IPS-11a (cell line): Measurements from ENCODE around the gene ZNF451.
"Not testable (repeated sequence)": the region's sequence is repeated elsewhere in the genome, so short reads cannot be mapped to it uniquely, and the experiment has no call there.

Experiments used
- H3K4me3 ChIP-seq: one replicate; pipeline ENCODE4 v1.5.1; 2013; ENCODE audit warnings: low read depth, low read length, control low read depth

Gene ZNF451

DNA sequence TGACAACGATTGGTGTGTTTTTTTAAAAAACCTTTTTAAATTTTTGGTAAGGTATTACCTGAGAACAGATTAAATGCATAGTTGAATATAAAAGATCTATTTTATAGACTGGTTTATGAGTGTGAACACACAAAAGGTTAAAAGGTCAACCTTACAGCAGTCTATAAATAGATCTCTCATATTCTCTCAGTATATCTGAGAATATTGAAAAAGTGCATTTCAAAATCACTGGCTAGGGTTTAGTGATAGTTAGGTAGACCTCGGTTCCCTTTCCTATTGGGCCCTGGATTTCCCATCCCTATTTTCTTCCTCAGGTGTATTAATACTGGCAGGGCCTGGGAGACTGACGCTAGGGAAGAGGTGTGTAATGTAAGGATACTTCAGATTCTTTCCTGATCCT is 723 bp upstream of the ZNF451 start:
- no peak overlapping the region for H3K4me3 ChIP-seq

DNA sequence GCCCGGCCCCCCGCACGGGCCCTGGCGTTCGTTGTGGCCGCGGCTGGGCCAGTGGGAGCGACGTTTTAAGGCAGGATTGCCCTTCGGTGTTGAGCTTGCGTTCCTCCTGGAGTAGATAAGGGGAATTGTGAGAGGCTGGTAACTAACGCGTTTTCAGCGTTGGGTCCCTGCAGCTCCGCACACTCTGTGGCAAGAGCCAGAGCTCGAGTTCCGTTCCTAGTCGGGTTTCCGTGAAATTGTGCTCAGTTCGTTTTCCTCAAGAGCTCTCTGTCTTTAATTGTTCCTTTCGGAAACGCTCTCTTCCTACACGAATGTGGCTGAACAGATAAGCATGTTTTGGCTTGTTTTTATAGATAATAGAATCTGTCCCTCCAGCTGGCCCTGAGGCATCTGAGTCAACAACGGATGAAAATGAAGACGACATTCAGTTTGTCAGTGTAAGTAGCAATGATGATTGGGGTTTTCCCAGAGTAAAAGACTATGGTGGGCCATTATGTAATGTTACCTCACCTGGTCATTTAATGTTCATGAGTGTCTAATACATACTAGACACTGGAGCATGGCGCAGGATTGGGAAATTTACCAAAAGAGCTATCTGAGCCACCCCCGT is 575 bp downstream of the ZNF451 start:
- H3K4me3 ChIP-seq = not testable (repeated sequence)

DNA sequence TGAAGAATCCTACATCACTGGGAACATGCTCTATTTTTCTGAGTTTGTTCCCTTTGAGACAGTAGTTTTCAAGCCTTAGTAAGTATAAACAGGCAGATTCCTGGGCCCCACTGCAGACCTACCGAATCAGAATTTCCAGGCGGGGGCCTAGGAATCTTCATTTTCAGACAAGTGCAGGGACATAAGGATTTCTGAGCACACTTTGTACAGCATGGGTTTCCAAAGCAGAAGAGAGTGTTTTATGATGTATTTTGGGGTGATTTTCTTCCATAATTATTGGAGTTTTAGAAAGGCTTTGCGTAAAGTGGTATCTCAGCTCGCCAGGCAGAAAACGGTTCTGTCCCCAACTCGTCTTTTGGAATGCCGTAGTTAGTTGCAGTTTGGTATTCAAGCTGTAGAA is 1.4 kb downstream of the ZNF451 start:
- H3K4me3 ChIP-seq = not testable (repeated sequence)

DNA sequence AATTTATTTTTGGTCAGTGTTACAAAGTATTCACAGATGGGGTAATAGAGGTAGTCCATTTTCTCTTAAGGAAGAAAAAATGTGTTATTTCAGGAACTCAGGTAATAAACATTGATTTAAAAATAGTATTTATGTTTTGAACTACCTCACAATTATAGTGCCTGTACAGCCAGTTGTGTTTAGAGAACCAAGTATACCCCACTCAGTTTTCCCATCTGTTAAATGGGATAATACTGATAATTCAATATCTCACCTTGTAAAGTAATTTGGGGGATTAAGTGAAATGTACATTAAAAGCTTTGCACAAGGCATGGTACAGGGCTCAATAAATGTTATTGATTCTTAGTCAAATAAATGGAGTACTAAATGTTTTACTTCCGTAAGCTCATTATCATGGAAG is 4.7 kb downstream of the ZNF451 start:
- no peak overlapping the region for H3K4me3 ChIP-seq

DNA sequence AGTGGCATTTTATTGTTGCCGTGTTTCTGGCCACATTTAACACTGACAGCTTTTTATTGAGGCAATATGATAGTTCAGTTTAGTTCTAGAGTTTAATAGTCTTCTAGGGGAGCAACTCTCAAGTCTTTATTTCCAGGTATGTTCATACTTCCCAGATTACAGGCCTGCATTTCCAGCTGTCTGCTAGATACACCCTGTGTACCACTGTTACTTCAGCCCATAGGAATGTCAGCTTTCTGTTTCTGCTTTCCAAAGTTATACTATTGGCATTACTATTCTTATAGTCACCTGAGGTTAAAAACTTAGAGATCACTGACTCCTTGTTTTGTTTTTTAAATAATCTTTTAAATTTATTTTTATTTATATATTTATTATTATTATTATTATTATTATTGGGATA is 7.6 kb downstream of the ZNF451 start:
- no peak overlapping the region for H3K4me3 ChIP-seq

DNA sequence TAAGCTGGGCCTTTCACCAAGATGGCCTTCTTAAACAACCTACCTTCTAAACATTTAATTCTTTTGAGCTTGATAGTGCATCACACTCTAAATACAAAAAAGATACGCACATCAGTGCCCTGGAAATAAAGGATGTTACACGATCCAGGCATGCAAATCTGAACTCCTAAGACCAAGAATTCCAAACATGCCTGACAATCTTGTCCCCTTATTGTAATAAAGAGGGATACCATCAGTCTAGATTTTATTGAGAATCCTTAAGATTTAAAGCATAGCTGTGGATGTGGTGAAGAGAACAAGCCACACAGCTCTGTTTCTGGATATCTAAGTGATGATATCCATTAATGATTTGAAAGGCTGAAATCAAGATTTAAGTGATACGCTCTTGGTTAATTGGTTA is 13.0 kb downstream of the ZNF451 start:
- no peak overlapping the region for H3K4me3 ChIP-seq

DNA sequence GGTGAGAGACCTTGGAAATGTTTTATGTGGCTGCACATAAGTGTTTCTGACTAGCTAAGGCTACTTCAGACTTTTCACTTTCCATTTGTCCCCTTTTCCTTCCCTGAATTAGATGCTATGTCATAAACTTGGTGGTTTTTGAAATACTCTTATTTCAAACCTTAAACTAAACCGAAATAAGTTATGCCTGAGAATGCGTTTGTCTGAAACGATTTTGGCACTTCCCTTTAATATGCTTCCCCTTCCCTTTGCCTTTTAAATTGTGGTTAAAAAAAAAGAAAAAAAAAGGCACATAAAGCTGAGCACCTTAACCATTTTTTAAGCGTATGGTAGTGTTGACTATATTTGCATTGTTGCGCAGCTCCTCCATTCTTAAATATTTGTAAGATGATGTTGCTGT is 14.3 kb downstream of the ZNF451 start:
- H3K4me3 ChIP-seq = no peak overlapping the region

DNA sequence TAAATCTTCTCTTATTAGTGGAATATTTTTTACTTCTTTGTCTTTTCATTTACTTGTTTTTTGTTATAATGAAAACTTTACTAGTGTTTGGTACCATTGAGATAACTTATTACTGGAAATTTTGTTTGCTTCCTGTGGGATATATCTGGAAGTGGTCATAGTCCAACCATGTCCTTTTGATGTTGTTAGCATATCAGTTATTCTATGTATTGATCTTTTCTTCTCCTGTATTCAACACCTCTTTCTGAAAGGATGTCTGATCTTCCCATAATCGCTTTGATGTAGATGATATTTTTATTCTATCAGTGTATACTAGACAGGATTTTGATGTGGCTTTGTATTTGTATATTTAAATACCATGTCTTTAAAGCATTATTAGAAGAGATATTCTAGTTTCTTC is 17.0 kb downstream of the ZNF451 start:
- no peak overlapping the region for H3K4me3 ChIP-seq

DNA sequence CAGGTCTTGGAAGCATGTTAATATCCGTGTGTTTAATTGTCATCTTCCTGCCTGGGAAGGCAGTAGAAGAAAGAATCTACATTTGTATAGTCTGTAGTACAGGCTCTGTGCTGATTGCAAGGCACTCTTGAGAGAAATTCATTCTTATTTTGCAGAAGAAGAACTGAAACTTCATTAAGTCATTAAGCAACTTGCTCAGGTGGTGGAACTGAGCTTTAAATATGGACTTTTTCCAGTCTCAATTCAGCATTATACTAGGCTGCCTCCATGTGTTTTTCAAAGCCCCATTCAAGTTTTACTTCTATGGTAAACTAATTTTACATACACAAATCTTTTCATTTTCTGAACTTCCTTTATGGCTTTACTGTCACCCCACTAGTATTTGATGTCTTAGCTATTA is 18.7 kb downstream of the ZNF451 start:
- no peak overlapping the region for H3K4me3 ChIP-seq

DNA sequence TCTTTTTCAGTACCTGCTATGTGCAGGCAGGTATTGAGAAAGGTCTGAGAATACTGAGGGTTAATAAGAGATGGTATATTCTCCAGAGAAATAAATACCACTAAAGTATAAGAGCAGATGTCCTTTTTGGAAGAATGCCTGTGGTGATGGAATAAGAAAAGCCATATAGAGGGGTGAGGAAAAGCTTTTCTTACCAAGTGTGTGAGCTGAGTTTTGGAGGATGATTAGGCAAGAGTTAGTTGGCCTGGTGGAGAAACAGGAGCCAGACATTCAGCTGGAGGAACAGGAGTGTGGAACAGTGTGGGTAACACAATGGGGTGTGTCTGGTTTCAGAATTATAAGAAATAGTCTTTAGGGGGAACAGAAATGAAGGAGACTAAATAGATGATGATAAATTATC is 19.9 kb downstream of the ZNF451 start:
- H3K4me3 ChIP-seq = no peak overlapping the region

DNA sequence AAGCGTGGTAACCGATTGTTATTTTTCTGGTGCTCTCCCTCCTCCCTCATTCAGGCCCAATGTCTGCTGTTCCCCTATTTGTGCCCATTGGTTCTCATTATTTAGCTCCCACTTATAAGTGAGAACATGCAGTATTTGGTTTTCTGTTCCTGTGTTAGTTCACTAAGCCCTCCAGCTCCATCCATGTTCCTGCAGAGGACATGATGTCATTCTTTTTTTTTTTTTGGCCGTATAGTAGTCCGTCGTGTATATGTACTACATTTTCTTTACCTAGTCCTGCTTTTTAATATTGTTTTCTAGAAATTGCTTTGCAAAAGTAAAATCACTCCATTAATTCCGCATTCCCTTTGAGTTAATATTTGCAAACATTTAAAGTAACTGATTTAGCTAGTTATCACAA is 23.1 kb downstream of the ZNF451 start:
- no peak overlapping the region for H3K4me3 ChIP-seq

DNA sequence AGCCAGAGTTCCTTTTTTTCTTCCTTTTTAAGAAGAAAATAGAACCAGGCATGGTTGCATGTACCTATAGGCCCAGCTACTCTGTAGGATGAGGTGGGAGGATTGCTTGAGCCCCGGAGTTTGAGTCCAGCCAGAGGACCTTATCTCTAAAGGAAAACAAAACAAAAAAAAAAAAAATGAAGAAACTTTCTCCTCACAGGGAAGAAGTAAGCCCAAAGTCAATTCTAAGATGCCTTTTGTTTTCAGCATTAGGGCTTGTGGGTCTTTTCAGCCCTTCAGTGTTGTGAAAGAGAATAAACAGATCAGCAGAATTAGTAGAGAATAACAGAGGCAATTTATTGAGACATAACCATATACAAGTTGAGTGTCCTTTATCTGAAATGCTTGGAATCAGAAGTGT is 26.8 kb downstream of the ZNF451 start:
- no peak overlapping the region for H3K4me3 ChIP-seq

DNA sequence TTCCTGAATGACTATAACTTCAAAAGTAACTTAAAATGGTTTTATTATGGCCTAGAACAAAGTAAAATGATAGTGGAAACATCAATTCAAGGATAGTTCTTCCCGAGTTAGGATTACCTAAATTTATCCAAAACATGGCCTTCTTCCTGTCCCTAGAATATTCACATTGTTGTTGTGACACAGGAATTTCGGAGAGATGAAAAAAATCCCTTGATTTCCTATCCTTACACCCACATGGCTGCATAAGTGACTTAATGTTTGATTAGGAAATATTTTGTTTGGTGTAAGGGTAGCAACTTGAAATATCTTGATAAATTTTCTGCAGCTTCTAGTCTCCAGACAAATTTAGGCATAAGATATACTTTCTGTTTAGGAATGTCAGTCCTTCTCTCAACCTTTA is 27.8 kb downstream of the ZNF451 start:
- H3K4me3 ChIP-seq = no peak overlapping the region

DNA sequence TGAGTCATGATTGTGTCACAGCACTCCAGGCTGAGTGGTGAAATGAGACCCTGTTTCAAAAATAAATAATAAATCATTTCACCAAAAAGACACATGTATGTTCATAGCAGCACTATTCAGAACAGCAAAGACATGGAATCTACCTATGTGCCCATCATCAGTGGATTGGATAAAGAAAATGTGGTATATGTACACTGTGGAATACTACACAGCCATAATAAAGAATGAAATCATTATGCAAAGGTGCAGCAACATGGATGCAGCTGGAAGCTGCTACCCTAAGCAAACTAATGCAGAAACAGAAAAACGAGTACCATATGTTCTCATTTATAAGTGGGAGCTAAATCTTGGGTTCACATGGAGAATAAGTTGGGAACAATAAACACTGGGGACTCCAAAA is 33.1 kb downstream of the ZNF451 start:
- no peak overlapping the region for H3K4me3 ChIP-seq

DNA sequence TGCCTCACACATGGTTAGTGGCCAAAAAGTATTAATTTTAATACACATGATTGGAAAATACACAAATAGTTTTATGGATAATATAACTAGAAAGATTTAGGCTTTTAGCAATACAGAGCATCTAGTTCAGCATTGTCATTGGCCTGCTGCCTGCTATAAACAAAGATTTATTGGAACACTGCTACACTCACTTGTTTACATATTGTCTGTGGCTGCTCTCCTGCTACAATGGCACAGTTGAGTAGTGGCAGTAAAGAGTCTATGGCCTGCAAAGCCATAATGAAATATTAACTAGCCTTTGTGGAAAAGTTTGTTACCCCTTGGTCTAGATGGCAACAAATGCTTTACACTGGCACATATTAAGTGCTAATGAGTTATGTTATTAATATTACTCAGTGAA is 37.8 kb downstream of the ZNF451 start:
- H3K4me3 ChIP-seq = no peak overlapping the region

DNA sequence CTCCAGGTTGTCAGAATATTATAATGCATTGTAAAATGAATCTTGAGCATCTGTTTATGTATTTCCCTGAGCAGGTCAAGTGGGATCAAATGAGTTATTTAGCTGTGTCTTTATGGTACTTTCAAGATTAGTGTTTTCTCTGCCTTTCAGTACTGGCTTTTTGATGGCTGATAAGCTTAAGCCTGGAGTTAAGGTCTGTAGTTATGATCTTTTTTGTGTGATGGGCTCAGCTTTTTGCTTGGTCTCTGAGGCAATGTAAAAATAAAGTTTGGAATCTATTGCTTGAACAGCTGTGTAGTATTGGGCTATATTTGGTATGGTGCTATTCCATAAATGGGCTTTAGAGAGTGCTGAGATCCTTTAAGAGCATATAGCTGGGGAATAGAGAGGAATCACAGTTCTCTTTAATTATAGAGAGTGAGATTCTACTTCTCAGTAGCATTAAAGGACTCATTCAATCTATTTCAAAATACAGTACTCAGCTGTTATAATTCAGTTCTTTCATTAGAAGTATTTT is 40.7 kb downstream of the ZNF451 start:
- H3K4me3 ChIP-seq = no peak overlapping the region

DNA sequence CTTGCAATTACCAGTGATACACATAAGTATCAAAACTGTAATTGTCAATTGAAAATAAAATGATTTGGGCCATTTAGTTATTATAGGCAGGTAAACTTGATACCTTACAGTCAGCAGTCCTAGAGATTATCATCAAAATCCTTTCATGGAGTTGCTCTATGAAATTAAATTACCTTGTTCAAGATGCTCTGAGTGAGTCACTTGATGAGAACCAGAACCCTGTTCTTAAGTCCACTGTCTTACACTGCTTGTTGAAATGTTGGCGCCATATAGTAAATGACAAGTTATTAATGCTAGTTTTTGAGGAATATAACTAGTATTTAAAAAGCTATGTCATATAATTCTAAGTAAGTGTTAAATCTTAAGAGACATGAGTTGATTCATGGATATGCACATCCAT is 45.0 kb downstream of the ZNF451 start:
- no peak overlapping the region for H3K4me3 ChIP-seq

DNA sequence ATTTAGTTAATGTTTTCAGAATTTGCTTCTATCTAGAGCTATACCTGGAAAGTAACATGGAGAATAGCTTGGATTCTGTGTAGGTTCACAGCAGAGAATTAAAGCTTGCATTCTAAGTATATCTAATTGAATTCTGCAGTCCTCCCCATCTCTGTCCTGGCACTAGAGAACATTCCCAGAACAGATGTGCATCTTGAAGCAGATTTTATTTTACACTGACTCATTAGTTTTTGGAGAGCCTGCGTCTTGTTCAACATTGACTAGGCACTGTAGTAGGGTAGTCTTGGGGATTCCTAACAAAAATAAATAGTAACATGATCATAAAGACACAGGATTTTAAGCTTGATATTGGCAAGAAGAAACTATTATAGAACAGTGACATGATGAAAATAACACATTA is 45.9 kb downstream of the ZNF451 start:
- no peak overlapping the region for H3K4me3 ChIP-seq

DNA sequence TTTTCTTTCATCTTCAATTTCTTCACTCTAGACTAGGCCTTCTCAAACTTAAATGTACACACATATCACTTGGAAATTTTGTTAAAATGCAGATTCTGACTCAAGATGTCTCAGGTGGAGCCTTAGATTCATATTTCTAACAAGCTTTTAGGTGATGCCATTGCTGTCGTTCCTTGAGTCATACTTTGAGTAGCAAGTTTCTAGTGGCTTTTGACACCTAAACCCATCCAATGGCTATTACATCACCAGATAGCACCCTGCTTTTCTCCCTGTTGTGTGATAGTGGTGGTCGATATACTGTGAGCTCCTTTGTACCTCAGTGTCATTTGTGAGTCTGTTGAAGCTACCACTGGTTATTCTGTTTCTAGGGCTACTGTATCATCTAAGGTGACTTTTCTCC is 47.4 kb downstream of the ZNF451 start:
- H3K4me3 ChIP-seq = no peak overlapping the region

DNA sequence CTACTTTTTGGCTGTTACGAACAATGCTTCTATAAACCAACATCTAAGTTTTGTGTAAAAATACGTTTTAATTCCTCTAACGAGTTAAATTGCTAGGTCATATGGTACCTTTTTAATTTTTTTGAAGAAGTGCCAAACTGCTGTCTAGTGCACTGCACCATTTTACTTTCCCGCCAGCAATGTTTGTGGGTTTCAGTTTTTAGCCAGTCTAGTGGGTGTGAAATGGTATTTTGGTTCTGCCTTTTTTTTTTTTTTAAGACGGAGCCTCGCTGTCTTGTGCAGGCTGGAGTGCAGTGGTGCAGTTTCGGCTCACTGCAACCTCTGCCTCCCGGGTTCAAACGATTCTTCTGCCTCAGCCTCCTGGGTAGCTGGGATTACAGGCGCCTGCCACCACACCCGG is 48.0 kb downstream of the ZNF451 start:
- no peak overlapping the region for H3K4me3 ChIP-seq

DNA sequence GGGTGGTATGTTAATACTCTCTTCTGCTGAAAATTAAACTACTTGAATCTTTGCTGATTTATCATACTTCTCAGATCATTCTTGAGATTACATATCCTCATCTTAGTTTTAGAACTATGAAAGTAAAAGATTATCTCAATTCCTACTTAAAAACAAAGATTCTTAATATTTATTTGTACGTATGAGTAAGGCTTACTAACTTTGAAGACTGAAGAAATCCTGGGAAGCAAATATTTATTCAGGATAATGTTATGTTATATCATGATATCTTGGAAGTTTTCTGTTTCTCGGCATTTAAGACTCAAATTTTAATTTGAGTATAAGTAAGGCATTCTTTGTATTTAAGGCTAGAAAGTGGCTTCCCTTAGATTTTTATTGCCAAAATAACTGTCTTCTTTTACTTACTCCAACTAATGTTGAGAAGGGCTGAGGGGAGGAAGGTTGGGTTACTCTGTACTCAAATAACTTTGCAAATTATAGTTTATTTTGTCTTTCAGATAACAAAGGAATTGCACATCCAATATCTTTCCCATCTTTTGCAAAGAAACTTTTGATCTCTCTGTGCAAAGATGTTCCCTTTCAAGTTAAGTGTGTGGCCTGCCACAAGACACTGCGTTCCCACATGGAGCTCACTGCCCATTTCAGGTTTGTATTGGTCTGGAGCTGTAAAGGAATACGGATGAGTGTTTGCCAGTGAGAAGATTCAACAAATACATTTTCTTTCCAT is 51.6 kb downstream of the ZNF451 start:
- H3K4me3 ChIP-seq = no peak overlapping the region

DNA sequence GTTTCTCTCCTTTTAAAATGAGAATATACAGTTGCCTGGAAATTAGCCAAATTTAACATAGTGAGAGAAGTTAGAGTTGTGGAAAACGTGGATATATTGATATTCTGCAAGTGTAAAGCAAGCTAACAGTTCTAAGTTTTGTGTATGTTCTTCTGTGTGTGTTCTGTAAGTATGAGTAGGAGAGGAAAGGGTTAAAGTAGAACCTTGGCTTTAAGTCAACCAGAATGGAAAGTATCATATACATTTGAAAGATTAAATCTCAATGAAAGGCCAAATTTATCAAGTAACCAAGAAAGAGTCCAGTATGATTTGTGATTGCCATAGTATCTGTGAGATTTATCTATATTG is 52.2 kb downstream of the ZNF451 start:
- H3K4me3 ChIP-seq = no peak overlapping the region

DNA sequence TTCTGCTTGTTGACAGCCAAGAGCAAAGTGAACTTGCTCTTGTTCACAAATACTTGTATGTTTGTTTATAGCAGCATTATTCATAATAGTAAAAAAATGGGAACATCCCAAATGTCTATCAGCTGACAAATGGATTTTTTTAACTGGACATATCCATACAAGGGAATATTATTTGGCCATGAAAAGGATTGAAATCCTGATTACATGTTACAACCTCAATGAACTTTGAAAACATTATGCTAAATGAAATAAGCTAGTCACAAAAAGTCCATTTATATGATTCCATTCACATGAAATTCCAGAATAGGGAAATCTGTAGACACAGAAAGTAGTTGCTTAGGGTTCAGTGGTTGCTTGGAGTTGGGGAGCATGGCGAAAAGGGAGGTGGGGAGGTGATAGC is 53.7 kb downstream of the ZNF451 start:
- no peak overlapping the region for H3K4me3 ChIP-seq
